Stimulated activated CD8-positive, alpha-beta memory T cell treated with anti-CD3 and anti-CD28 coated beads, Interleukin-12 subunit alpha, Interleukin-12 subunit beta, amount 100 ng/mL, for 1 hour (primary cell): ENCODE data around the gene MYO3A.

ENCODE experiments used
- DNase-seq: peaks from one replicate; pipeline ENCODE4 v3.0.0-alpha.2; 2020; ENCODE audit warnings: low read depth

MYO3A gene, protein sequence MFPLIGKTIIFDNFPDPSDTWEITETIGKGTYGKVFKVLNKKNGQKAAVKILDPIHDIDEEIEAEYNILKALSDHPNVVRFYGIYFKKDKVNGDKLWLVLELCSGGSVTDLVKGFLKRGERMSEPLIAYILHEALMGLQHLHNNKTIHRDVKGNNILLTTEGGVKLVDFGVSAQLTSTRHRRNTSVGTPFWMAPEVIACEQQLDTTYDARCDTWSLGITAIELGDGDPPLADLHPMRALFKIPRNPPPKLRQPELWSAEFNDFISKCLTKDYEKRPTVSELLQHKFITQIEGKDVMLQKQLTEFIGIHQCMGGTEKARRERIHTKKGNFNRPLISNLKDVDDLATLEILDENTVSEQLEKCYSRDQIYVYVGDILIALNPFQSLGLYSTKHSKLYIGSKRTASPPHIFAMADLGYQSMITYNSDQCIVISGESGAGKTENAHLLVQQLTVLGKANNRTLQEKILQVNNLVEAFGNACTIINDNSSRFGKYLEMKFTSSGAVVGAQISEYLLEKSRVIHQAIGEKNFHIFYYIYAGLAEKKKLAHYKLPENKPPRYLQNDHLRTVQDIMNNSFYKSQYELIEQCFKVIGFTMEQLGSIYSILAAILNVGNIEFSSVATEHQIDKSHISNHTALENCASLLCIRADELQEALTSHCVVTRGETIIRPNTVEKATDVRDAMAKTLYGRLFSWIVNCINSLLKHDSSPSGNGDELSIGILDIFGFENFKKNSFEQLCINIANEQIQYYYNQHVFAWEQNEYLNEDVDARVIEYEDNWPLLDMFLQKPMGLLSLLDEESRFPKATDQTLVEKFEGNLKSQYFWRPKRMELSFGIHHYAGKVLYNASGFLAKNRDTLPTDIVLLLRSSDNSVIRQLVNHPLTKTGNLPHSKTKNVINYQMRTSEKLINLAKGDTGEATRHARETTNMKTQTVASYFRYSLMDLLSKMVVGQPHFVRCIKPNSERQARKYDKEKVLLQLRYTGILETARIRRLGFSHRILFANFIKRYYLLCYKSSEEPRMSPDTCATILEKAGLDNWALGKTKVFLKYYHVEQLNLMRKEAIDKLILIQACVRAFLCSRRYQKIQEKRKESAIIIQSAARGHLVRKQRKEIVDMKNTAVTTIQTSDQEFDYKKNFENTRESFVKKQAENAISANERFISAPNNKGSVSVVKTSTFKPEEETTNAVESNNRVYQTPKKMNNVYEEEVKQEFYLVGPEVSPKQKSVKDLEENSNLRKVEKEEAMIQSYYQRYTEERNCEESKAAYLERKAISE (N-terminal part only)

GRCh38 chr10:25933653-25934608 lies at the start of gene MYO3A:
TSS of gene MYO3A (plus strand) at chr10:25934229. CDS start at chr10:25952111, 17,882 bp downstream.
- DNase-seq = no peak

DNA sequence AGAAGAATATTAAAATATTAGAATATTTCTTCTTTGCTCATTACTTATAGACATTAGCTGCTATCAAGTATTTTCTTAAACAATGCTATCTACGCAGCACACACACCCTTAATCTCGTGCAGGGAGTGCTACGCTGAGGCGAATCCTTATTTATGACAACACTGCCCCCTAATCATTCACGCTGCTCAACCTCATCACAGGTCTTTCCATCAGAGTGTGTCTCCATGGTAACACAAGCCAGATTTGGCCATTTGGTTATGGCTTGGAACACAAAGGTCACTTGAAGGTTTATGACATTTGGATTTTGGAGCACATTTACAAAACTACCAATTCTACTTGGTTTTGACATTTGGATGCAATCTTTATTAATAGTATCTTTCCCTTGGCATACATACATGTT lies 45.4 kb upstream of the MYO3A start:
- DNase-seq = no peak

DNA sequence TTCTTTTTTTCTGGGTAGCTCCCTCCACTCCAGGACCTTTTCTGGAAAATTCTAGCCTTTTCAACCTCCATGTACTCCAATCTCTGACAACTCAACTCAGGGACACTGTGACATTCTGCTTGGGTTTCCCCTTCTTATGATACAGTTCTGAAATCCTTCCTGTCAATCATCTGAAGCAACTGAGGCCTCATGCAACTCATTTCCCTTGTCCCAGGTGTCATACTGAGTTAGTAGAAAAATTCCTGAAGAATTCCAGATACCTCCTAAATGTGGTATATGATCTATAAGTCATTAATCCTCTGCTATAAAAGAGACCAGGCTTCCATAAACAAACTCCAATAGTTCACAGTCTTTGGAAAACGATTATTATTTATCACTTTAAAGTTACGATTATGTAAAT lies 43.0 kb upstream of the MYO3A start:
- DNase-seq = no peak

- DNase-seq = no peak
These were observed 38.2 kb upstream of the MYO3A start for GRCh38 chr10:25895856-25896255.

- no peak for DNase-seq
These were observed 37.6 kb upstream of the MYO3A start for GRCh38 chr10:25896421-25896820.

- no peak for DNase-seq
These were observed 34.7 kb upstream of the MYO3A start for GRCh38 chr10:25899304-25899703.

DNA sequence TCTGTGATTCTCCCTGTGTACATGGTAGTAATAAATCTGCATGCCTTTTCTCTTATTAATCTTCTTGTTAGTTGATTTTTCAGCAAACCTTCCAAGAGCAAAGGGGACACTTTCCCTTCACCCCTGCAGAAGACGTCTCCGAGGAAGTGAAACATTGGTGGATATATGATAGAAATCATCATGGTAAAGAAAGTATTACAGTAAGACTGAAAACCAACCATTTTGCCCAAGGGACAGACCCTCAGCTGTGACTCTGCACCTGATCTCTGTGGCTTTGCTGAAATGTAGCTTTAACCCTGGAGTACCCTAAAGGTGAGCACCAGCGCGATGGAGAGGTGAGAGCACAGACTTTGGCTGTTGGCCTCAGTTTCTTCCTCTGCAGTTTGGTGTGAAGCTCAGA lies 32.8 kb upstream of the MYO3A start:
- DNase-seq = no peak

GRCh38 chr10:25902002-25902401 lies 32.0 kb upstream of the MYO3A start:
- DNase-seq = no peak

DNA sequence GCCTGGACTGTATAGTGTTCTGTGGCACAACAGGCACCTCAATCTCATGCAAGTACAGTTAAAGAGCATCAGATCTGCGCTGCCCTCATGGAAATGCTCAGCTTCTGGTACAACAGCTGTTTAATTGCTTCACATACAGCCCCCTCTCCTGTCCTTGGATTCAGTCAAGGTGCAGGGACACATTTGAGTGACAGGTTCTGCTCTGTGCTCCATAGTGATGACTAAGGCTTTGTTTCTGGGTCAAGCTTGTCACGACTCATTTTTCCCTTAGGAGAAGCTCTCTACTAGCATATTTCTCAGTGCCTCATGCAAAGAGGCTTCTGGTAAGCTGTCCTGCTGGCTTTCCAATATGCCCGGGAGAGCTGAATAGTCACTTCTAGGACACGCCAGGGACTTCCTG lies 26.8 kb upstream of the MYO3A start:
- DNase-seq = no peak

- no peak for DNase-seq
These were observed 21.2 kb upstream of the MYO3A start for GRCh38 chr10:25912866-25913265.

DNA sequence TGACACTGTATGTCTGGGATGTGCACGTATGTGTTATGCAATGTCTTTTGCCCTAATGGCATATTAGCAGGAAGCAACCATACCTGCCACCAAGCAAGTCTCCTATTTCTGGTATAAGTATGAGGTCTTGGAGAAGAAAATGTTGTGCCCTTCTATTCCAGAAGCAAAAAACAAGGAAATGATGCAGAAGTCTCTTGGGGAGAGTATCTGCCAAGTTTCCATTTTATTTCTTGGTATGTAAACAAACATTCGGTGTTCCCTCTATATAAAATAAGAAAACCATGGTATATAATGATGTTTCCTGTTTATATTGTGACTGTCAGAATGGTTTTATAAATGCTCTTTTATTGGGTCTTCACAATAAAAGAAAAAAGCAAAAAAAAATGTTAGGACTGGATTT lies 19.3 kb upstream of the MYO3A start:
- DNase-seq = no peak

DNA sequence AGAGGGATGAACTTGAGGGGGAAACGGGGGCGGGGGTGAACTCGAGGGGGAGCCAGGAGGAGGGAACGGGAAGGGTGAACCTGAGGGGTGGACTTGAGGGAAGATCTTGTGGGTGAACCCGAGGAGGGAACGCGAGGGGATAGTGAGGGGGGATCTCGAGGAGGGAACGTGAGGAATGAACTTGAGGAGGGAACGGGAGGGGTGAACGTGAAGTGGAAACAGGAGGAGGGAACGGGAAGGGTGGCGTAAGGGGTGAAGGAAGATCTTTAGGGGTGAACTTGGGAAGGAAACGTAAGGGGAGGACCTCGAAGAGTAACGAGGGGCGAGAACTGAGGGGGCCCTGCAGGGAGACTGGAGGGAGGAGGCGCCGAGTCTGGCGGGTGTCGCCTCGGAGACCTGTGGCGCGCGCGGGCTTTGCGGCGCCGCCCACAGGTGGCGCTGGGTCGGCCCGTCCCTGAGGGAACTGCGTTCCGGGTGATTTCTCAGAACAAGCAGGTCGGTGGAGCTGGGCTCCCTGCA lies 651 bp downstream of the MYO3A start:
- no peak for DNase-seq

DNA sequence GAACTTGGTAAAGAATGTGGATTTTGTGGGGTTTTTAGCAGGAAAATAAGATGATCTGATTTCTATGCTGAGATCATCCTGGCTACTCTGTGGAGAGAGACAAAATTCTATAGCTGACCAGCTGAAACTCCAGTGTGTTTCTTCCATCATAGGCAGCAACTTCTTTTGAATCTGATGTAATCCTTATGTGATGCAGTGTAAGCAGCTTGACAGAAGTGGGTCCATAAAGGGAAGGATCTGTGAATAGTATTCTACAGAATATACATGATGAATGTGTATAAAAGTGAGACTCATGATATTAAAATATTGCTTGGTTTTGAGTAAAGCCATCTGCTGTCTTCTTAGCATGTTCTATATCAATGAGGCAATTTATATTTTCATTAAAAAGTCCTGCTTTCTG lies 4.4 kb downstream of the MYO3A start:
- DNase-seq = no peak

DNA sequence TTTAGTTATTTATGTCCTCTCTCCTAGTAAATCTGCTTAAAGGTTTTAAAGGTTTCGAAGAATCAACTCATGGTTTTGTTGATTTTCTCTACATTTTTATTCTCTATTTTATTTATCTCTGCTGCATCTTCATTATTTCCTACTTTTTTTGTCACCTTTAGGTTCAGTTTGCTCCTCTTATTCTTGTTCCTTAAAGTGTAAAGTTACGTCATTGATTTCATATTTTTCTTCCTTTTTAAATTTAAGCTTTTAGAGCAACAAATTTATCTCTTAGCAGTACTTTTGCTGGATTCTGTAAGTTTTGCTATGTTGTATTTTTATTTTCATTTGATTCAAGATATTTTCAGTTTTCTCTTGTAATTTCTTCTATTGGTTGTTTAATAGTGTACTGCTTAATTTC lies 10.7 kb downstream of the MYO3A start:
- DNase-seq = no peak

DNA sequence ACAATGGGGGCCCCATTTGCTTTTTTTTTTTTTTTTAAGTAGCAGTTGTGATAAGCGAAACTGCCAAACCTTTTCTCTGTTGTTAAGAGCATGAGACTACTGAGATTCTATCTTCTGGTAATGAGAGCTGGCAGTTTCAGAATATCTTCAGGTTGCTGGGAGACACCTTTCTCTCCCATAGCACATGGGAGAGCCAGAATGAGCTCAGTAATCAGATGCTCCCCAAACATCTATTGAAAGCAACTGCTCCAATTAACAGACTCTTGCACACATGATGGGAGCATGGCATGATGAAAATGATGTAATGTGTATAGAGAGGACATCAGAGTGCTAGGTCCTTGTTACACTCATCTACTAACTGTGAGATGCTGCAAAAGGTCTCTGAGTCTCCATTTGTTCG lies 18.8 kb downstream of the MYO3A start:
- no peak for DNase-seq

GRCh38 chr10:25954851-25955250 lies 20.8 kb downstream of the MYO3A start:
- no peak for DNase-seq

DNA sequence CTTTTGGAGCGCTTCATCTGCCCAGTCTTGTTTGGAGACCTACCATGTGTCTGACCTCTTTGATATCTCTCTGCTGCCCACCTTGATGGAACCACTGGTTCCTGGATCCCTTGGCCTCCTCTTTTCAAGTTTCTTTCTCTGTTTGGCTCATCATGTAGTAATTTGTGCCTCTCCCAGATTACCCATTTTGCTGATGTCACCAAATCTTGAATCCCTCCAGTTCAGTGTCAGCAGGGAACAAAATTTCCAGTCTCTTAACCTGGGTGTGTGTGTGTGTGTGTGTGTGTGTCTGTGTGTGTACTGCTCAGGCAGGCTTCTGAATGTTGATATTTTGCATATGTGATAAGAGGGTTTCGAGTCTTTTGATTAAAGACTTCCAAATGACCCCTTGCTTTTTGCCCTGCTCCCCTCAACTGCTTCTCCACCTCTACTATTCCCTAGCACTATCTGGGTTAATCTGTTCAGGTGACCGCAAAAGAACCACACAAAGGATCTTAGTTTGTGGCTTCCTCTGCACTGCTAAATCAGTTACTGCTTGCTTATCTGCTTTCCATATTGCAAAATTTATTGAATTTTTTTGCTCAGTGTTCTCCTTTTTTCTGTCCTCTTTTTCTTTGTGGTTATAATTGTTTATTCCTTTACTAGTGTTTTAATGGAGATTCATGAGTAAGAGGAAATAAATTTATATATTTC lies 25.7 kb downstream of the MYO3A start:
- no peak for DNase-seq

DNA sequence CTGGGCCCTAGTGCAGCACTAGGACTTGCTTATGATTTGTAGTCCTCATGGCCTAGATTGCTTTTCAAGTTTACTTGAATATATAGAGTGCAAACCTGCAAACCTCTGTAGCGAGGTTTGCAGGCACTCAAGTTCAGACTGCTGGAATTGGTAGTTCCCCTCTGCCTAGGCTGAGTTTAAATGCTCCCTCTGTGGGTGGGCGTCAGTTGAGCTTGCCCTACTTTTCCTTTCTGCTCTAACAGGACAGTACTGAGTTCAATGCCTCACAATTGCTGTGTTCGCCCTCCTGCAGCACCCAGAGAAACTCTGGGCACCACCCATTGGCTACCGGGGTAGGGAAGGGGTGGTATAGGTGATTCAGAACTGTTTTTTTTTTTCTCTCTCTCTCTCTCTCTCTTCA lies 31.6 kb downstream of the MYO3A start:
- DNase-seq = no peak

- DNase-seq = no peak
These were observed 32.8 kb downstream of the MYO3A start for GRCh38 chr10:25966844-25967243.

GRCh38 chr10:25972631-25973030 lies 38.6 kb downstream of the MYO3A start:
- no peak for DNase-seq
